OCI-LY1 (cell line): ENCODE data around the gene LRRC56.

Experiments
- EZH2 ChIP-seq: fragments of 200-600 bp; sonication (generic), shearing (Covaris generic); IDR thresholded peaks from 2 replicates; pipeline ENCODE4 v1.8.0; 2017; ENCODE audit warnings: borderline replicate concordance, mixed run types, mild to moderate bottlenecking, antibody characterized with exemption, low read length, moderate library complexity, mixed read lengths
- TF ChIP-seq, protein P1 (sequence below): fragments of 200-600 bp; sonication (generic), shearing (Covaris generic); IDR thresholded peaks from 2 replicates; pipeline ENCODE4 v1.5.1; 2017; ENCODE audit warnings: mild to moderate bottlenecking, antibody characterized with exemption, low read length, moderate library complexity, mixed read lengths

DNA sequence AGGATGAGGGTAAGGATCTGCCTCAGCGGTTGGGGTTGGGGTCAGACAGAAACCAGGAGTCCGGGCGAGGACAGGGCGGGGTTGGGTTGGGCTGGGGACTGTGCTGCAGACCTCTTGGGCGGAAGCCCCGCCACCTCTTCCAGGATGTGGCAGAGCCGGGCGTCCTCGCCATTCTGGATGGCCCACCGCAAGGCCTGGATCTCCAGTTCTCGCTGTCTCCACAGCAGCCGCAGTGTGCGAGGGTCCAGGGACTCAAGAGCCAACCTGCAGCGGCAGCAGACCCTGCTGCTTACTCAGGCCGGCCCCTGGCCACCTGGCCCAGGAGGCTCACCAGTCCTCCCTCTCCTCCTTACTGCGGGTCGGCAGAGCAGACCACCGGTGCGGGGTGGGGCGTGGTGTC, 21.2 kb downstream of the LRRC56 start:
- TF ChIP-seq, protein P1, sequence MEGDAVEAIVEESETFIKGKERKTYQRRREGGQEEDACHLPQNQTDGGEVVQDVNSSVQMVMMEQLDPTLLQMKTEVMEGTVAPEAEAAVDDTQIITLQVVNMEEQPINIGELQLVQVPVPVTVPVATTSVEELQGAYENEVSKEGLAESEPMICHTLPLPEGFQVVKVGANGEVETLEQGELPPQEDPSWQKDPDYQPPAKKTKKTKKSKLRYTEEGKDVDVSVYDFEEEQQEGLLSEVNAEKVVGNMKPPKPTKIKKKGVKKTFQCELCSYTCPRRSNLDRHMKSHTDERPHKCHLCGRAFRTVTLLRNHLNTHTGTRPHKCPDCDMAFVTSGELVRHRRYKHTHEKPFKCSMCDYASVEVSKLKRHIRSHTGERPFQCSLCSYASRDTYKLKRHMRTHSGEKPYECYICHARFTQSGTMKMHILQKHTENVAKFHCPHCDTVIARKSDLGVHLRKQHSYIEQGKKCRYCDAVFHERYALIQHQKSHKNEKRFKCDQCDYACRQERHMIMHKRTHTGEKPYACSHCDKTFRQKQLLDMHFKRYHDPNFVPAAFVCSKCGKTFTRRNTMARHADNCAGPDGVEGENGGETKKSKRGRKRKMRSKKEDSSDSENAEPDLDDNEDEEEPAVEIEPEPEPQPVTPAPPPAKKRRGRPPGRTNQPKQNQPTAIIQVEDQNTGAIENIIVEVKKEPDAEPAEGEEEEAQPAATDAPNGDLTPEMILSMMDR, result no peak
- TF ChIP-seq EZH2, result no peak
